Stomach (tissue), 9 donors: ENCODE results near the gene BSPRY. TPM values are rescaled to one million over a fixed set of nuclear protein-coding genes. Genes with fewer than 3 reads are reported as not detected.

Source experiments
- DNase-seq, 2 donors: peaks; one replicate each; pipeline versions ENCODE4 v3.0.0 to v3.0.0-alpha.2; 2013 to 2019
- H3K27ac ChIP-seq, 5 donors: fragments of 200-600 bp in 4 of 5; sonication (generic) in 4 of 5; one replicate each; pipeline ENCODE4 v1.5.1; 2013 to 2019; ENCODE audit warnings: mild to moderate bottlenecking in 1 of 5, moderate library complexity in 1 of 5
- H3K27me3 ChIP-seq, 3 donors: fragments of 200-600 bp; sonication (generic); one replicate each; pipeline ENCODE4 v1.5.1; 2017 to 2019; ENCODE audit warnings: mixed run types in 1 of 3
- H3K36me3 ChIP-seq, 4 donors: fragments of 200-600 bp; sonication (generic); 1 replicate in 3 of 4; 2 replicates in 1 of 4; pipeline ENCODE4 v1.5.1; 2016 to 2019
- H3K4me1 ChIP-seq, 4 donors: fragments of 200-600 bp; sonication (generic); one replicate each; pipeline ENCODE4 v1.5.1; 2016 to 2019
- H3K4me3 ChIP-seq, 4 donors: fragments of 200-600 bp; sonication (generic) in 3 of 4; one replicate each; pipeline ENCODE4 v1.5.1; 2016 to 2019; ENCODE audit warnings: mild to moderate bottlenecking in 1 of 4
- H3K9me3 ChIP-seq, 4 donors: fragments of 200-600 bp; sonication (generic); one replicate each; pipeline ENCODE4 v1.5.1; 2016 to 2019
- CTCF ChIP-seq, 7 experiments: fragments of 450-650 bp in 4 of 7; fragments of 200-600 bp in 3 of 7; sonication (generic) in 3 of 7; IDR thresholded peaks; one replicate each; pipeline ENCODE4 v1.5.1; 2016 to 2019; ENCODE audit warnings: antibody characterized with exemption in 7 of 7, control low read depth in 2 of 7, mild to moderate bottlenecking in 1 of 7
- EP300 ChIP-seq: sonication (generic); formaldehyde crosslinking; IDR thresholded peaks from one replicate; pipeline ENCODE4 v1.6.1; 2017; ENCODE audit warnings: antibody characterized with exemption
- POLR2A ChIP-seq, 4 donors: fragments of 450-650 bp; IDR thresholded peaks; one replicate each; pipeline ENCODE4 v1.6.1; 2016; ENCODE audit warnings: antibody characterized with exemption in 4 of 4, control low read depth in 2 of 4, mild to moderate bottlenecking in 1 of 4, moderate library complexity in 1 of 4
- POLR2AphosphoS5 ChIP-seq, 3 donors: sonication (generic); formaldehyde crosslinking; IDR thresholded peaks; one replicate each; pipeline ENCODE4 v1.6.1; 2016; ENCODE audit warnings: antibody characterized with exemption in 3 of 3
- WGBS, 5 donors: extraction: QIAGEN DNeasy Blood & Tissue Kit in 3 of 5; methylation state at CpG; one replicate each; pipeline versions ENCODE4 v1.1.5 to v1.1.7; 2013 to 2018; 5-methylcytosine and 5-hydroxymethylcytosine counted together
- intact Hi-C: fragments of 100-400 bp; cut with DNase I; formaldehyde crosslinking; loops from one replicate; pipeline ENCODE4 v1.15.1; 2023; ENCODE audit warnings: low total_unique reads
- polyA plus RNA-seq, 3 donors: library from polyadenylated mRNA; stranded (reverse); fragments of 200-250 nt; gene quantifications; one replicate each; pipeline ENCODE4 v1.2.3, GENCODE V29; 2013
- total RNA-seq, 5 donors: library from RNA; depleted of rRNA; stranded (reverse); fragments of >200 nt; gene quantifications; one replicate each; pipeline versions ENCODE4 v1.1.0 to v1.2.3, GENCODE V29; 2014 to 2016
- donor health status: healthy with polysubstance abuse.
- donor health status: Bipolar disorder and iron deficiency.
- donor health status: healthy.

BSPRY gene
- total and polyA plus RNA-seq, 8 donors, result 2.2 to 60.3 (median 20.0) TPM

- intact Hi-C loops, result no loop called here
- TF ChIP-seq POLR2AphosphoS5 (IDR thresholded peaks at IDR 0.05) (no peak), EP300 (no peak), CTCF (IDR thresholded peaks at IDR 0.05) (peak in 3 of 7 experiments; percentile 5 to 13 (median 8)), POLR2A (IDR thresholded peaks at IDR 0.05) (no peak)
- WGBS, 5 donors, result 64 to 75% (median 66%) methylated on average over 2 of the region's 2 CpGs
- H3K4me1 ChIP-seq, result no peaks in the 10 kb centered on the region
- H3K27ac ChIP-seq, result no peak overlapping the region
- no peaks in the 10 kb centered on the region for H3K9me3 ChIP-seq
- H3K27me3 ChIP-seq, result no peaks in the 10 kb centered on the region
- no peak for DNase-seq
- H3K4me3 ChIP-seq, result no peak overlapping the region
- peaks cover 0 to 63% (median 37%) of the 10 kb centered on the region in 4 donors for H3K36me3 ChIP-seq
Measured at GRCh38 chr9:113317777-113318176, 31.6 kb upstream of the BSPRY start.

- 86 to 93% (median 90%) methylated on average over 2 of the region's 2 CpGs for WGBS, 5 donors
Measured at GRCh38 chr9:113319054-113319453, 30.3 kb upstream of the BSPRY start.

DNA sequence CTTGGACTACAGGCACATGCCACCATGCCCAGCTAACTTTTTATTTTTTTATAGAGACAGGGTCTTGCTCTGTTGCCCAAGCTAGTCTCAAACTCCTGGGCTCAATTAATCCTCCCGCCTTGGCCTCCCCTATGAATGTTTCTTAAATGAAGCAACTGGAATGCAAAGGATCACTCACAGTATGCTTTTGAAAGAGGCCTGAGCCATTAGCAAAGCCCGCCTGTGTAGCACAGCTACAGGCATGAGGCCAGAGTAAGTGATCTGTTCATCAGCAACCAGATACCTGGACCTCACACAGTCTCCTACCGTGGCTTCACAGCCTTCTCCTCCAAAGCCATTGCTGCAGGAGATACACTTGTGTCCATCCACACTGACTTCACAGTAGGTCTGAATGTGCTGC, 29.3 kb upstream of the BSPRY start:
- intact Hi-C loops, result no loop called here
- peaks cover 0 to 62% (median 37%) of the 10 kb centered on the region in 4 donors for H3K36me3 ChIP-seq
- TF ChIP-seq EP300 (no peak), POLR2A (IDR thresholded peaks at IDR 0.05) (no peak), CTCF (IDR thresholded peaks at IDR 0.05) (no peak), POLR2AphosphoS5 (IDR thresholded peaks at IDR 0.05) (no peak)
- H3K4me1 ChIP-seq, result no peaks in the 10 kb centered on the region
- no peak for DNase-seq
- H3K4me3 ChIP-seq, result no peak overlapping the region
- H3K27me3 ChIP-seq, result no peaks in the 10 kb centered on the region
- H3K27ac ChIP-seq, result no peak overlapping the region
- WGBS, 5 donors, result 91 to 97% (median 94%) methylated on average over 3 of the region's 3 CpGs
- no peaks in the 10 kb centered on the region for H3K9me3 ChIP-seq

More at GRCh38 chr9:113319054-113319453, 30.3 kb upstream of the BSPRY start:
- H3K4me3 ChIP-seq, result no peak overlapping the region
- H3K4me1 ChIP-seq, result no peaks in the 10 kb centered on the region
- H3K9me3 ChIP-seq, result no peaks in the 10 kb centered on the region
- intact Hi-C loops, result no loop called here
- no peak overlapping the region for H3K27ac ChIP-seq
- TF ChIP-seq POLR2A (IDR thresholded peaks at IDR 0.05) (no peak), POLR2AphosphoS5 (IDR thresholded peaks at IDR 0.05) (no peak), CTCF (IDR thresholded peaks at IDR 0.05) (no peak), EP300 (no peak)
- H3K27me3 ChIP-seq, result no peaks in the 10 kb centered on the region
- peaks cover 0 to 66% (median 37%) of the 10 kb centered on the region in 4 donors for H3K36me3 ChIP-seq
- DNase-seq, result no peak

DNA sequence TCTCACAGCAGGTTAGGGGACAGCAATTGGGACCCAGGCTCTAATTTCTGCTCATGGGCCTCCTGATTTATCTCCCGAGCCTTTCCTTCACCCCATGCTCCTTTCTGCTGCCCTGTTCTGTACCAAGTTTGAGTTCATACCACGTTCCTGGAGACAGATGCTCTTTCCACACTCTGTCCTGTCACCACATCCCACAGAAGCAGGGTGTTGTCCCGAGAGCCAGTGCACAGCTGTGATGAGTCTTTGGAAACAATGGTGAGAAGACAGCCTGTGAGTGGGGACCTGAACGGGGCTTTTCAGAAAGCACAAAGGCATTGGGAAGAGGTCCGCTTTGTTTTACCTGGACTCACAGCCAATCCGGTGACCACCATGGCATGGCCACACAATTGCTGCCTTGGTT, 26.7 kb upstream of the BSPRY start:
- intact Hi-C loops, result no loop called here
- no peak overlapping the region for H3K4me3 ChIP-seq
- H3K27me3 ChIP-seq, result no peaks in the 10 kb centered on the region
- no peak overlapping the region for H3K27ac ChIP-seq
- no peak for DNase-seq
- TF ChIP-seq EP300 (no peak), POLR2AphosphoS5 (IDR thresholded peaks at IDR 0.05) (no peak), POLR2A (IDR thresholded peaks at IDR 0.05) (no peak), CTCF (IDR thresholded peaks at IDR 0.05) (no peak)
- no peaks in the 10 kb centered on the region for H3K9me3 ChIP-seq
- no peaks in the 10 kb centered on the region for H3K4me1 ChIP-seq
- WGBS, 5 donors, result 79 to 87% (median 81%) methylated on average over 6 of the region's 6 CpGs
- H3K36me3 ChIP-seq, result peaks cover 0 to 44% (median 31%) of the 10 kb centered on the region in 4 donors
